HCT116 (cell line): Measurements from ENCODE around the gene CABLES1. TPM values are rescaled to one million over a fixed set of nuclear protein-coding genes. Genes with fewer than 3 reads are reported as not detected.

Experiments used
- ATAC-seq: fragments of 200-7000 bp; cut with Tn5 transposase; 2 replicates; pipeline ENCODE4 v1.9.1; 2020; ENCODE audit warnings: mild to moderate bottlenecking, moderate library complexity
- BruUV-seq: library from RNA; stranded (reverse); fragments of 400-500 nt; replicated peaks from 2 replicates; lab custom pipeline; 2021; lab: Mats Ljungman, UMichigan
- CTCF ChIA-PET: fragments of 300-600 bp; sonication (Branson Sonifier 250); formaldehyde crosslinking; loops from one replicate; lab custom pipeline; 2021; ENCODE audit warnings: antibody characterized with exemption; lab: Charles Lee
- POLR2A ChIA-PET: fragments of 300-600, 350-600 bp; sonication (Branson Sonifier 250); formaldehyde crosslinking; loops from one replicate; lab custom pipeline; 2021; ENCODE audit warnings: antibody characterized with exemption; lab: Charles Lee
- RAD21 ChIA-PET, 2 experiments: fragments of 300-600 bp; sonication (Branson Sonifier 250); formaldehyde crosslinking; loops; one replicate each; lab custom pipeline; 2023; ENCODE audit warnings: low total read pairs in 2 of 2; ENCODE audit not compliant: uncharacterized antibody in 2 of 2, unreplicated experiment in 2 of 2, low non-redundant PET in 1 of 2; lab: Charles Lee
- DNase-seq: peaks from one replicate; pipeline ENCODE4 v3.0.0-alpha.2; 2010; ENCODE audit warnings: low read depth, low spot score
- H2AFZ ChIP-seq: fragments of 200-600 bp; shearing (Covaris generic), sonication (generic); 2 replicates; pipeline ENCODE4 v1.6.1; 2017; ENCODE audit warnings: low read depth, mixed run types, mixed read lengths, antibody characterized with exemption, low read length; ENCODE audit not compliant: poor library complexity, severe bottlenecking
- H3K27ac ChIP-seq: 2 replicates; pipeline ENCODE4 v1.5.1; 2012; ENCODE audit warnings: low read depth, low read length
- H3K27me3 ChIP-seq: fragments of 200-600 bp; sonication (generic); 2 replicates; pipeline ENCODE4 v1.6.1; 2016; ENCODE audit warnings: mixed run types, low read length, mixed read lengths; ENCODE audit not compliant: insufficient read depth
- H3K36me3 ChIP-seq, 2 experiments: fragments of 200-500 bp in 1 of 2; fragments of 200-600 bp in 1 of 2; sonication (Bioruptor generic) in 1 of 2; sonication (generic) in 1 of 2; 2 replicates each; pipeline versions ENCODE4 v1.5.1 to v1.6.1; 2014 to 2016; ENCODE audit warnings: low read length in 2 of 2, inconsistent platforms in 1 of 2, mixed read lengths in 1 of 2, mixed run types in 1 of 2; ENCODE audit not compliant: insufficient read depth in 2 of 2, control insufficient read depth in 1 of 2
- H3K4me1 ChIP-seq, 2 experiments: fragments of 200-600 bp in 1 of 2; sonication (generic) in 1 of 2; 2 replicates each; pipeline versions ENCODE4 v1.5.1 to v1.6.1; 2012 to 2017; ENCODE audit warnings: low read length in 2 of 2, inconsistent platforms in 1 of 2, mild to moderate bottlenecking in 1 of 2, mixed read lengths in 1 of 2, mixed run types in 1 of 2, moderate library complexity in 1 of 2; ENCODE audit not compliant: insufficient read depth in 2 of 2, control insufficient read depth in 1 of 2
- H3K4me2 ChIP-seq: fragments of 200-600 bp; sonication (generic); 2 replicates; pipeline ENCODE4 v1.6.1; 2017; ENCODE audit warnings: mixed run types, low read length, mixed read lengths
- H3K4me3 ChIP-seq, 2 experiments: fragments of 200-600 bp in 1 of 2; sonication (generic) in 1 of 2; replicated peaks in 1 of 2; 2 replicates each; pipeline ENCODE4 v1.5.1; 2011 to 2016; ENCODE audit warnings: low read length in 2 of 2, control low read depth in 1 of 2, low read depth in 1 of 2, mild to moderate bottlenecking in 1 of 2, mixed read lengths in 1 of 2, mixed run types in 1 of 2
- H3K79me2 ChIP-seq: fragments of 200-600 bp; sonication (generic); 2 replicates; pipeline ENCODE4 v1.6.1; 2017; ENCODE audit warnings: mild to moderate bottlenecking, mixed run types, low read length, moderate library complexity, mixed read lengths; ENCODE audit not compliant: insufficient read depth
- H3K9ac ChIP-seq: fragments of 200-600 bp; sonication (generic); 2 replicates; pipeline ENCODE4 v1.6.1; 2016; ENCODE audit warnings: low read length, mixed read lengths
- H3K9me2 ChIP-seq: fragments of 200-600 bp; sonication (generic), shearing (Covaris generic); 2 replicates; pipeline ENCODE4 v1.6.1; 2017; ENCODE audit warnings: mixed run types, mild to moderate bottlenecking, moderate library complexity; ENCODE audit not compliant: insufficient read depth
- H3K9me3 ChIP-seq, 2 experiments: fragments of 200-500 bp in 1 of 2; fragments of 200-600 bp in 1 of 2; sonication (Bioruptor generic) in 1 of 2; sonication (generic) in 1 of 2; 2 replicates each; pipeline ENCODE4 v1.6.1; 2014 to 2017; ENCODE audit warnings: low read length in 2 of 2, mixed read lengths in 2 of 2, inconsistent platforms in 1 of 2, low read depth in 1 of 2, mild to moderate bottlenecking in 1 of 2, mixed run types in 1 of 2, moderate library complexity in 1 of 2; ENCODE audit not compliant: control insufficient read depth in 1 of 2, insufficient read depth in 1 of 2
- H4K20me1 ChIP-seq: fragments of 200-600 bp; sonication (generic), shearing (Covaris generic); 2 replicates; pipeline ENCODE4 v1.6.1; 2017; ENCODE audit warnings: mixed run types, mild to moderate bottlenecking, moderate library complexity; ENCODE audit not compliant: insufficient read depth
- ATF3 ChIP-seq: IDR thresholded peaks from 2 replicates; pipeline ENCODE4 v1.6.1; 2012
- CBX3 ChIP-seq: IDR thresholded peaks from 2 replicates; pipeline ENCODE4 v1.6.1; 2012; ENCODE audit warnings: low read depth
- CEBPB ChIP-seq: IDR thresholded peaks from 2 replicates; pipeline ENCODE4 v1.6.1; 2012; ENCODE audit warnings: low read depth
- CTCF ChIP-seq, 3 experiments: fragments of 200-600 bp in 1 of 3; sonication (generic) in 1 of 3; IDR thresholded peaks in 2 of 3; conservative IDR thresholded peaks in 1 of 3; 2 replicates each; pipeline ENCODE4 v1.5.1; 2012 to 2017; ENCODE audit warnings: low read depth in 2 of 3, low read length in 2 of 3, antibody characterized with exemption in 1 of 3, borderline replicate concordance in 1 of 3, control low read depth in 1 of 3, mild to moderate bottlenecking in 1 of 3, mixed read lengths in 1 of 3, mixed run types in 1 of 3, moderate library complexity in 1 of 3; ENCODE audit not compliant: insufficient read depth in 1 of 3
- EGR1 ChIP-seq: IDR thresholded peaks from 2 replicates; pipeline ENCODE4 v1.6.1; 2012; ENCODE audit warnings: low read depth
- ELF1 ChIP-seq: IDR thresholded peaks from 2 replicates; pipeline ENCODE4 v1.6.1; 2012; ENCODE audit warnings: low read depth, borderline replicate concordance
- EZH2 ChIP-seq: fragments of 200-600 bp; sonication (generic); IDR thresholded peaks from 2 replicates; pipeline ENCODE4 v1.6.1; 2017; ENCODE audit warnings: antibody characterized with exemption, mixed run types
- JUND ChIP-seq: IDR thresholded peaks from 2 replicates; pipeline ENCODE4 v1.6.1; 2012
- MAX ChIP-seq: IDR thresholded peaks from 2 replicates; pipeline ENCODE4 v1.6.1; 2012
- POLR2A ChIP-seq: IDR thresholded peaks from 2 replicates; pipeline ENCODE4 v1.7.0; 2011; ENCODE audit warnings: borderline replicate concordance; ENCODE audit not compliant: insufficient read depth, insufficient read length; ENCODE audit errors: extremely low read depth
- RAD21 ChIP-seq: IDR thresholded peaks from 2 replicates; pipeline ENCODE4 v1.6.1; 2012; ENCODE audit warnings: low read depth, mild to moderate bottlenecking
- REST ChIP-seq: IDR thresholded peaks from 2 replicates; pipeline ENCODE4 v1.6.1; 2012; ENCODE audit warnings: low read depth
- SIN3A ChIP-seq: IDR thresholded peaks from 2 replicates; pipeline ENCODE4 v1.6.1; 2012; ENCODE audit warnings: low read depth
- SP1 ChIP-seq: IDR thresholded peaks from 2 replicates; pipeline ENCODE4 v1.6.1; 2012; ENCODE audit warnings: low read depth
- SRF ChIP-seq: IDR thresholded peaks from 2 replicates; pipeline ENCODE4 v1.6.1; 2012; ENCODE audit warnings: low read depth
- YY1 ChIP-seq: IDR thresholded peaks from 2 replicates; pipeline ENCODE4 v1.6.1; 2011; ENCODE audit warnings: low read length, low read depth, moderate library complexity, mild to moderate bottlenecking; ENCODE audit not compliant: insufficient replicate concordance; ENCODE audit errors: extremely low read depth
- ZBTB33 ChIP-seq: IDR thresholded peaks from 2 replicates; pipeline ENCODE4 v1.6.1; 2011; ENCODE audit warnings: mild to moderate bottlenecking, low read length, moderate library complexity; ENCODE audit not compliant: insufficient replicate concordance; ENCODE audit errors: extremely low read depth
- ZFX ChIP-seq: fragments of 450-650 bp; IDR thresholded peaks from 2 replicates; pipeline ENCODE4 v1.6.1; 2017
- ZNF274 ChIP-seq: fragments of 200-500 bp; sonication (Bioruptor generic); IDR thresholded peaks from 2 replicates; pipeline ENCODE4 v1.6.1; 2014; ENCODE audit warnings: mild to moderate bottlenecking, low read depth, low read length, inconsistent platforms
- intact Hi-C: fragments of 100-400 bp; cut with micrococcal nuclease; formaldehyde crosslinking; loops from 2 replicates; pipeline ENCODE4 v1.10.0; 2022
- total RNA-seq: library from RNA; stranded (reverse); gene quantifications from one replicate; pipeline ENCODE4 v1.2.1, GENCODE V29; 2021; ENCODE audit not compliant: unreplicated experiment

Gene CABLES1
- total RNA-seq, 1 experiment from 2014 or later: 7.7 TPM

- ChIA-PET CTCF (no interaction called here), RAD21 (no interaction called here)
- intact Hi-C loops: no loop called here
- Histone ChIP-seq H3K9ac (no peak overlapping the region), H3K27ac (no peak overlapping the region), H3K9me3 (no peaks in the 10 kb centered on the region), H3K79me2 (no peaks in the 10 kb centered on the region), H3K4me1 (0 out of 4 replicates have a peak, but pooled peaks cover 0 to 2% of the 10 kb centered on the region in 2 experiments), H3K9me2 (no peaks in the 10 kb centered on the region), H2AFZ (no peak overlapping the region), H3K27me3 (no peaks in the 10 kb centered on the region), H4K20me1 (no peaks in the 10 kb centered on the region), H3K4me2 (no peak overlapping the region), H3K4me3 (no peak overlapping the region), H3K36me3 (no peaks in the 10 kb centered on the region)
- no TSS peak for BruUV-seq
- no peak for ATAC-seq
- no peak for DNase-seq
- TF ChIP-seq MAX (no peak), EZH2 (no peak), REST (no peak), CBX3 (no peak), ZFX (no peak), ZBTB33 (no peak), SRF (no peak), CTCF (IDR thresholded peaks at IDR 0.05 in 2 of 3, conservative IDR thresholded peaks at IDR 0.05 in 1 of 3; ENCODE audit: borderline replicate concordance in 1 of 3, insufficient read depth in 1 of 3, low read depth in 2 of 3, low read length in 2 of 3) (no peak), EGR1 (no peak), RAD21 (no peak), ATF3 (no peak), POLR2A (no peak), YY1 (no peak), ELF1 (no peak), SP1 (no peak), SIN3A (no peak), CEBPB (no peak), ZNF274 (no peak), JUND (no peak)
- TF ChIP-seq, all 23 proteins: peak for 0
- POLR2A ChIA-PET: no interaction called here
These were observed 100.6 kb downstream of the CABLES1 start for GRCh38 chr18:23235860-23236259.
